Adrenal gland (tissue), 12 donors: ENCODE measurements around the gene C1orf56. TPM values are rescaled to one million over a fixed set of nuclear protein-coding genes. Genes with fewer than 3 reads are reported as not detected.

Experiments used
- DNase-seq, 7 donors: peaks; one replicate each; pipeline ENCODE4 v3.0.0-alpha.2; 2019 to 2020
- H3K27ac ChIP-seq, 5 donors: fragments of 200-600 bp; sonication (generic) in 4 of 5; 1 replicate in 3 of 5; 2 replicates in 2 of 5; pipeline versions ENCODE4 v1.5.1 to v1.8.0; 2016 to 2020; ENCODE audit warnings: mild to moderate bottlenecking in 1 of 5
- H3K27me3 ChIP-seq: fragments of 200-600 bp; 2 replicates; pipeline ENCODE4 v1.8.0; 2021
- H3K36me3 ChIP-seq, 2 donors: fragments of 200-600 bp; replicated peaks in 1 of 2; 1 replicate in 1 of 2; 2 replicates in 1 of 2; pipeline versions ENCODE4 v1.5.1 to v1.8.0; 2018 to 2022
- H3K4me1 ChIP-seq, 2 donors: fragments of 200-600 bp; replicated peaks in 1 of 2; 1 replicate in 1 of 2; 2 replicates in 1 of 2; pipeline versions ENCODE4 v1.5.1 to v1.8.0; 2018 to 2021
- H3K4me3 ChIP-seq, 4 donors: fragments of 200-600 bp; sonication (generic) in 3 of 4; one replicate each; pipeline ENCODE4 v1.5.1; 2016 to 2018
- H3K9me3 ChIP-seq, 3 donors: fragments of 200-600 bp; sonication (generic) in 1 of 3; replicated peaks in 1 of 3; 1 replicate in 2 of 3; 2 replicates in 1 of 3; pipeline versions ENCODE4 v1.5.1 to v1.8.0; 2016 to 2021
- POLR2A ChIP-seq, 2 donors: fragments of 450-650 bp; IDR thresholded peaks; one replicate each; pipeline ENCODE4 v1.6.1; 2017; ENCODE audit warnings: antibody characterized with exemption in 2 of 2, mild to moderate bottlenecking in 2 of 2, moderate library complexity in 1 of 2
- WGBS, 4 donors: extraction: QIAGEN DNeasy Blood & Tissue Kit in 2 of 4; methylation state at CpG; one replicate each; pipeline versions ENCODE4 v1.1.5 to v1.1.7; 2013 to 2017; 5-methylcytosine and 5-hydroxymethylcytosine counted together
- intact Hi-C, 2 donors: fragments of 100-400 bp; cut with DNase I; formaldehyde crosslinking; loops; one replicate each; pipeline versions ENCODE4 v1.14.1 to v1.15.0; 2022 to 2023
- polyA plus RNA-seq, 3 donors: library from polyadenylated mRNA; stranded (reverse); fragments of 200-250 nt in 2 of 3; fragments of 350-450 nt in 1 of 3; fragmentation: Illumina TruSeq in 1 of 3; extraction: RNeasy Lipid Tissue Mini Kit (QIAGEN cat#74804) in 1 of 3; gene quantifications; one replicate each; pipeline ENCODE4 v1.2.3, GENCODE V29; 2013 to 2014
- total RNA-seq, 9 donors: library from RNA; depleted of rRNA in 4 of 9; stranded (reverse); fragments of >200 nt in 4 of 9; fragments of 120-200 nt in 1 of 9; fragmentation: NEBNext Ultra II Directional in 1 of 9; extraction: Animal tissue kit (Norgen Biotek cat#: 25700) in 1 of 9; gene quantifications; one replicate each; pipeline versions ENCODE4 v1.1.0 to v1.2.4, GENCODE V29; 2013 to 2023
- TF ChIP-seq, protein P1 (sequence below), 6 experiments: fragments of 450-650 bp in 4 of 6; fragments of 200-600 bp in 2 of 6; sonication (generic) in 1 of 6; IDR thresholded peaks; 1 replicate in 5 of 6; 2 replicates in 1 of 6; pipeline versions ENCODE4 v1.5.1 to v1.8.0; 2016 to 2021; ENCODE audit warnings: antibody characterized with exemption in 6 of 6, mild to moderate bottlenecking in 2 of 6, moderate library complexity in 1 of 6
- donor health status: healthy with polysubstance abuse.
- donor health status: Bipolar disorder and iron deficiency.
- donor health status: DM: yes; HTN: yes; CAD: no.
- donor health status: DM: no; HTN: no; CAD: no.
- donor health status: DM: no; HTN: no; CAD: no.
- donor health status: DM: yes; HTN: yes; CAD: no.

Gene C1orf56
- total and polyA plus RNA-seq, 12 donors = 3.9 to 29.7 (median 11.5) TPM

DNA sequence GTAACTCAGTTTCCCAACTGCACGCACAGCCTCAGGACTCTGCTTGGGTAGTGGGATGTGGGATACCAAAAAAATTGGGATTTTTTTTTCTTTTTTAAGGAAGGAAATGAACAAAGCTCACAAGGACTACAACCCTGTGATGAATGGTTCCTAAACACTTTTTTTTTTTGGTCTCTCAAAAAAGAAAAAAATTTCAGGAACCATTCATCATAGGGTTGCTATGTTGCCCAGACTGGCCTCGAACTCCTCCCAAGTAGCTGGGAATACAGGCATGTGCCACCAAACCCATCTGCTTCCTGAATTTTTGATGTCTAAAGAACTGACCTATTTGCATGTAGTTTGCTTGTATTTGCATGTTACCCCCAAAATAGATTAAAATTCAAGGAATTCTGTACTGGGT is 47.6 kb upstream of the C1orf56 start:
- Histone ChIP-seq H3K4me3 (no peak overlapping the region), H3K36me3 (peaks cover 0 to 52% of the 10 kb centered on the region in 2 donors), H3K27ac (no peak overlapping the region), H3K27me3 (no peaks in the 10 kb centered on the region), H3K9me3 (no peaks in the 10 kb centered on the region), H3K4me1 (peaks cover 9 to 36% of the 10 kb centered on the region in 2 donors)
- 75 to 90% (median 78%) methylated on average over 2 of the region's 2 CpGs for WGBS, 4 donors
- DNase-seq = no peak
- intact Hi-C loops = no loop called here
- no peak for TF ChIP-seq POLR2A (IDR thresholded peaks at IDR 0.05)
- TF ChIP-seq, protein P1, sequence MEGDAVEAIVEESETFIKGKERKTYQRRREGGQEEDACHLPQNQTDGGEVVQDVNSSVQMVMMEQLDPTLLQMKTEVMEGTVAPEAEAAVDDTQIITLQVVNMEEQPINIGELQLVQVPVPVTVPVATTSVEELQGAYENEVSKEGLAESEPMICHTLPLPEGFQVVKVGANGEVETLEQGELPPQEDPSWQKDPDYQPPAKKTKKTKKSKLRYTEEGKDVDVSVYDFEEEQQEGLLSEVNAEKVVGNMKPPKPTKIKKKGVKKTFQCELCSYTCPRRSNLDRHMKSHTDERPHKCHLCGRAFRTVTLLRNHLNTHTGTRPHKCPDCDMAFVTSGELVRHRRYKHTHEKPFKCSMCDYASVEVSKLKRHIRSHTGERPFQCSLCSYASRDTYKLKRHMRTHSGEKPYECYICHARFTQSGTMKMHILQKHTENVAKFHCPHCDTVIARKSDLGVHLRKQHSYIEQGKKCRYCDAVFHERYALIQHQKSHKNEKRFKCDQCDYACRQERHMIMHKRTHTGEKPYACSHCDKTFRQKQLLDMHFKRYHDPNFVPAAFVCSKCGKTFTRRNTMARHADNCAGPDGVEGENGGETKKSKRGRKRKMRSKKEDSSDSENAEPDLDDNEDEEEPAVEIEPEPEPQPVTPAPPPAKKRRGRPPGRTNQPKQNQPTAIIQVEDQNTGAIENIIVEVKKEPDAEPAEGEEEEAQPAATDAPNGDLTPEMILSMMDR (IDR thresholded peaks at IDR 0.05) = no peak

DNA sequence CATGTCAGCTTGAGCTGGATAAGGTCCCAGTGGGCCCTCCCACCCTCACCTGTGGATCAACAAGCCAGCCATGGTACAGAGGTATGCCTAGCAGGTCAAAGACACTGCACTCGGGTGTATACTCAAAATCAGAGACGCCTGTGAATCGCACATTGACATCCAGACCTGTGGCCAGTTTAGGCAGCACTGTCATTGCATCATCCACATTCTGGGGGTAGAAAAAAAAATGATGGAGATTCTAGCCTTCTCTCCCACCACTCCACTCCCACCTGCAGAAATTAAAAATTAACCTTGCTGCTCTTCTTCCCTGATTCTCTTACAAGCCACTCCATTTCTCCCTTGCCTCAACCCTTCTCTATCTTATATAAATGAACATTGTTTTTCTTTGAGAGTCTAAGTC is 47.1 kb upstream of the C1orf56 start:
- 94 to 96% (median 95%) methylated on average over 3 of the region's 3 CpGs for WGBS, 4 donors
- Histone ChIP-seq H3K4me1 (peaks cover 13 to 41% of the 10 kb centered on the region in 2 donors), H3K27ac (no peak overlapping the region), H3K27me3 (no peaks in the 10 kb centered on the region), H3K36me3 (peaks cover 0 to 52% of the 10 kb centered on the region in 2 donors), H3K9me3 (no peaks in the 10 kb centered on the region), H3K4me3 (no peak overlapping the region)
- intact Hi-C loops = no loop called here
- TF ChIP-seq, protein P1 (IDR thresholded peaks at IDR 0.05) = no peak
- no peak for TF ChIP-seq POLR2A (IDR thresholded peaks at IDR 0.05)
- DNase-seq = no peak

DNA sequence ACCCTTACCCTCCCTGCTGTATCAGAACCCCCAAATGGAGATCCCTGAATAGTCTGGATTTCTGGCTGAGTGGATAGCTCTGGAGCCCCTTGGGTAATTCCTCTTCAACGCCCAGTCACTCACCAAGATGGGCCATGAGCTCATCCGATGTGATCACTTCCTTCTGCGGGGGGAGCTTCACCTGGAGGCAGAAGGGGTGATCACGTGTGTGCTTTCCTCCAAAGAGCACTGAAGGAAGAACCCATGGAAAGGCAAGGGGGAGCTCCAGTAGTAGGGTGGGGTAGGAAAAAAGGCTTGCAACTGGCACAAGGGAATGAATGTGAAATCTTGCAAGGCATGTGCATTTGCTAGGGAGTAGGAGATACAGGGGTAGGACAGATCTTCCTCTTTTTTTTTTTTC is 45.9 kb upstream of the C1orf56 start:
- H3K4me3 ChIP-seq = no peak overlapping the region
- TF ChIP-seq, protein P1 (IDR thresholded peaks at IDR 0.05) = no peak
- TF ChIP-seq POLR2A (IDR thresholded peaks at IDR 0.05) = no peak
- H3K9me3 ChIP-seq = no peaks in the 10 kb centered on the region
- peaks cover 8 to 38% of the 10 kb centered on the region in 2 donors for H3K4me1 ChIP-seq
- DNase-seq = no peak
- H3K27me3 ChIP-seq = no peaks in the 10 kb centered on the region
- H3K27ac ChIP-seq = no peak overlapping the region
- H3K36me3 ChIP-seq = peaks cover 0 to 51% of the 10 kb centered on the region in 2 donors
- WGBS, 4 donors = 49 to 73% (median 68%) methylated on average over 4 of the region's 4 CpGs
- intact Hi-C loops = no loop called here

GRCh38 chr1:151002051-151002450 is 45.5 kb upstream of the C1orf56 start:
- 72 to 75% (median 74%) methylated on average over 2 to 3 of the region's 3 CpGs for WGBS, 4 donors
- H3K4me1 ChIP-seq = peaks cover 12 to 41% of the 10 kb centered on the region in 2 donors

More at GRCh38 chr1:151002051-151002450, 45.5 kb upstream of the C1orf56 start:
- intact Hi-C loops = no loop called here
- Histone ChIP-seq H3K27ac (no peak overlapping the region), H3K4me3 (no peak overlapping the region), H3K36me3 (peaks cover 0 to 46% of the 10 kb centered on the region in 2 donors), H3K27me3 (no peaks in the 10 kb centered on the region), H3K9me3 (no peaks in the 10 kb centered on the region)
- TF ChIP-seq, protein P1 (IDR thresholded peaks at IDR 0.05) = no peak
- TF ChIP-seq POLR2A (IDR thresholded peaks at IDR 0.05) = no peak
- no peak for DNase-seq
